ENCODE data around the gene VEPH1. TPM values are rescaled to one million over a fixed set of nuclear protein-coding genes. Genes with fewer than 3 reads are reported as not detected.

Gene VEPH1
- total RNA-seq, 4 donors from 2014 or later, result 0.48 to 11.7 (median 3.2) TPM

DNA sequence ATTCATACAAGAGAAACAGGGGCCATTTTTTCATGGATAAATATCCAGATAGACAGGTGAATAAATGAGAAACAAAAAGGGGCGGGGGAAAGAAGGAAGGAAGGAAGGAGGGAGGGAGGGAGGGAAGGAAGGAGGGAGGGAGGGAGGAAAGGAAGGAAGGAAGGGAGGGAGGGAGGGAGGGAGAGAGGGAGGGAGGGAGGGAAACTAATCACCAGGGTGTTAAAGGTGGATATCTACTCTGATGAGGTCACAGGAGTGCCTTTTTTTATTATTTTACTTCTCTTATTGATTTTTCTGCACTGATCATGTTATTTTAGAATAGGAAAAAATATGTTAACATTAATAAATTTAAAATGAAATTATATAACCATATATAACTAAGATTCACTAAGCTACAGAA lies 10.4 kb upstream of the VEPH1 start:
- ATAC-seq (ENCODE audit: low FRiP score) (no peak), DNase-seq (ENCODE audit: low spot score) (no peak)
- no peak for TF ChIP-seq CTCF (IDR thresholded peaks at IDR 0.05)

DNA sequence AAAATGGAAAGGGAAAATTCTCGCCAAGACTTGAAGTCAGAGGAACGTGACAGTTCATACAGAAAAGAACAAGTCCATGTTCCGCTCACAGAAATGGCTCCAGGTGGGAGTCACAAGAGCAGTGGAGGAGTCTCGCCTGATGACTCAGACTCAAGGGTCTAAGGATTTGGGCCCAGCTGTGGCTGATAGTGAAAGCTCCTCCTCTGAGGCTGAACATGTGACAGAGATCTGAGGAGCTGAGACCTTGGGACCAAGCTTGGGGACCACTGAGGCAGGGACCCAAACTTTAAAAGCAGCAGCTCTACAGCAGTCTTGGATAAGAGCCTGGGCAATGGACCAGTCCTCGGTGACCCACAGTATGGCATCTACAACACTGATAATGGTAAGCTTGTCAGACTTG lies 9.3 kb upstream of the VEPH1 start:
- no peak for TF ChIP-seq CTCF (IDR thresholded peaks at IDR 0.05)
- ATAC-seq (ENCODE audit: low FRiP score) (no peak), DNase-seq (ENCODE audit: low spot score) (no peak)

- TF ChIP-seq CTCF (IDR thresholded peaks at IDR 0.05), result no peak
- ATAC-seq (ENCODE audit: low FRiP score), result no peak
- no peak for DNase-seq (ENCODE audit: low spot score)
These were observed 5.2 kb upstream of the VEPH1 start for GRCh38 chr3:157508461-157508860.

- ATAC-seq (ENCODE audit: low FRiP score), result no peak
- no peak for DNase-seq (ENCODE audit: low spot score)
- no peak for TF ChIP-seq CTCF (IDR thresholded peaks at IDR 0.05)
These were observed 1.4 kb downstream of the VEPH1 start for GRCh38 chr3:157501863-157502262.

DNA sequence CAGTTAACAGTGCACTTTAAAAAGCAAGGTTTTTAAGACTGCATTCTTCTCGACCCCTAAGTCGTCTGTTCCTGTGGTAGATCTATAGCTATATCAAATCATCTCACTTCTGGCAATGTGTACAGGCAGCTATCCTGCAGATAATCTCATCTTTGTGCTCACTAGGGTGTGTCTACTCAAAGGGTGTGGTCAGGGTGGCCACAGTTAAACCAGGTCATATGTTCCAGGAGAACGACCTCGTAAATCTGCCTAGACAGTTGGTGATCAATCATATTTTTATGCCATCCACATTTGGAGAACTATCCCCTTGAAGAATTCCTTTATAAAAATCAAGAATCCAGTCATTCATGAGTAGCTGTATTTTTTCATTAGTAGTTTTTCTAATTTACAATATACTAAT lies 3.0 kb downstream of the VEPH1 start:
- no peak for TF ChIP-seq CTCF (IDR thresholded peaks at IDR 0.05)
- DNase-seq (ENCODE audit: low spot score) (no peak), ATAC-seq (ENCODE audit: low FRiP score) (no peak)

DNA sequence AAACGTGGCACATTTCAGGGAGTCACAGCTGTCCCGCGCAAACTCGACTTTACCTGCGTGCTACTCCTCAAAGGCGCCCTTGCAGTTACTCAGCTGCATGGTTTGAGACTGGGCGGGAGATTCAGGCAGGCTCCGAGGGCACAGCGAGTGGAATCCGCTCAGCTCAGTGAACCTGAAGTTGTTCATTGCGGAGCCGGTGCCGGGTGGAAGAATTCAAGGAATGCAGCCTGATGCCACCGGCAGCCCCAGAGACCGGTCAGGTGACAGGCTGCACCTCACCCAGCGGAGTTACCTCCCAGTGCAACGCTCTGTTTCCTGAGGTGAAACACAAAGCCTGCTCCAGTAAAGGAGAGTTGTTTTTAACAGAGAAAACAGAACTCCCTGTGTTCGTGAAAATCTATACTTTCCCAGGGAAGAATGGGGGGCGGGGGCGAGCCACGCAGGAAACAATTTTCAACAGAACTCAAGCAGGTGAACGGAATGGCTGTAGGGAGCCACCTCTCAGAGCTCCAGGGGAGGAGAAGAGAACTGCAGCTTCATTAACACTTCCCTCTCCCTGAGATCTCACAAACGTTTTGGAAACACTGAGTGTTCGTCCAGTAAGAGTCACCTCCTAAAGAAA lies 3.8 kb downstream of the VEPH1 start:
- DNase-seq (ENCODE audit: low spot score) (no peak), ATAC-seq (ENCODE audit: low FRiP score) (peak; percentile 75)
- TF ChIP-seq CTCF (IDR thresholded peaks at IDR 0.05), result no peak

- TF ChIP-seq CTCF (IDR thresholded peaks at IDR 0.05), result no peak
- no peak for DNase-seq (ENCODE audit: low spot score)
- ATAC-seq (ENCODE audit: low FRiP score), result no peak
These were observed 4.8 kb downstream of the VEPH1 start for GRCh38 chr3:157498371-157498770.

Data from omental fat pad (tissue), 4 donors.